GM12872 (cell line): ENCODE results near the gene URB1.

Experiments
- CTCF ChIP-seq: IDR thresholded peaks from 3 replicates; pipeline ENCODE4 v1.5.1; 2011; ENCODE audit warnings: low read depth, mild to moderate bottlenecking, low read length, moderate library complexity; ENCODE audit not compliant: insufficient read depth

The URB1 gene

DNA sequence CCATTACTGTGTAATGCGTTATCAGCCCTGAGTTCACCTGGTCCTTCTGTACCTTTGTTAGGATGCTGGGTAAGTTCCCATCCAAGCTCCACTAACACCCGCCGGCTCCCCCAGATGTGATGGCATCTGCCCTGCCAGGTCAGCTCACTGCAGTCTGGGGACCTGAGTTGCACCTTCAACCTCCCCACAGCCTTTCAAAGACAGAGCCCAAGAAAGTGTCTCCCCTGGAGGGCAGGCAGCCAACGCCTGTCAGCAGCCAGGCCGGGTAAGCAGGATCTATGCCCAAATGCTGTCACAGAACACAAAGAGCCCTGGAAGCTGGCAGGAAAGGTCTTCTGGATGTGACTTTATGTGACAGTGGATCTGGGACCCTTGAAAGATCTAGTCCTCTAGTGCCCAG lies 80.5 kb downstream of the URB1 start:
- no peak for TF ChIP-seq CTCF

DNA sequence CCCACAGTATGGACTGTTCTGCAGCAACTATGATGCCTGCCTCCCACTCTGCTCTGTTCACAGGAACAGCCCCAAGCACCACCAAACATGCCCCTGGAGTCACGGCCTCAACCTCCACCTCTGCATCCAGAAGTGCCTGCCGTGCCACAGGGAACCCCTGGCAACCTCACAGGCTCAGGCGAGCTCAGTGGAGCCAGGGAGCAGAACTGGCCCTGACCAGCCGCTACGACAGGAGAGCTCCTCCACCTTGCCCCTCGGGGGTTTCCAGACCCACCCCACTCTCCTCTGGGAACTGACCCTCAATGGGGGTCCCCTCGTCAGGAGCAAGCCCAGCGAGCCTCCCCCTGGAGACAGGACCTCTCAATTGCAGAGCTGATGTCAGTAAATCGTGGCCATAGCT lies 81.2 kb downstream of the URB1 start:
- TF ChIP-seq CTCF, result no peak

DNA sequence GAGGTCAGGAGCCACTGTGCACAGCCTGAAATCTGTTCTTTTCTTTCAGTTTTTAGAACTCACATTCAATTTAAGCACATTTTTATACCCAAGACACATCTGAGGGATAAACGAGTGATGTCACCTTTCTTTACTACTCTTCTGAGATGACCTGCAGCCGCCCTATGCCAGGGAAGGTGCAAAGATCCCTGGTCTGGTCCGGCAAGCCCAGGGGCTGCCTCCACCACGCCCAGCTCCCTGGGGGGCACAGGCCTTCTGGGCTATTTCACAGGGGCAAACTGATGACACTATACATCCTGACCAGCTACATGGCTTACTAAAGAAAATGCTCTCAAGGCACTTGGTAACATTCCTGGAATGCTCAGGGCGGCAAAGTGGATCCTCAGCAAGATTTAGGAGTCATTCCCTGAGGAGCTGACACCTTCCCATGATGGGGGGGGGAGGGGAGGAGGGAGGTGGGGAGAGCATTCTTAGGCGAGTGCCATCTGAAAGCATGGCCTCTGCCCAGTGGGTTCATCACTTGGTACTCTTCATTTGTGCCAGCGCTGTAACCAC lies 82.8 kb downstream of the URB1 start:
- no peak for TF ChIP-seq CTCF

- TF ChIP-seq CTCF, result no peak
These were observed 84.1 kb downstream of the URB1 start for GRCh38 chr21:32308696-32309095.

GRCh38 chr21:32307706-32308105 lies 85.1 kb downstream of the URB1 start:
- no peak for TF ChIP-seq CTCF

- TF ChIP-seq CTCF, result peak; percentile 40; the same call in 2 of the 3 replicates
These were observed 86.6 kb downstream of the URB1 start for GRCh38 chr21:32306021-32306780.

GRCh38 chr21:32304998-32305397 lies 87.8 kb downstream of the URB1 start:
- TF ChIP-seq CTCF, result no peak
